OCI-LY1 (cell line): Measurements from ENCODE around the gene SLC25A13.

Experiments used
- H2AFZ ChIP-seq: fragments of 200-600 bp; sonication (generic), shearing (Covaris generic); 2 replicates; pipeline ENCODE4 v1.6.0; 2014; ENCODE audit warnings: antibody characterized with exemption, mild to moderate bottlenecking, low read length
- H3F3A ChIP-seq: fragments of 200-600 bp; sonication (generic), shearing (Covaris generic); 2 replicates; pipeline ENCODE4 v1.6.0; 2014; ENCODE audit warnings: mild to moderate bottlenecking, antibody characterized with exemption, low read length, moderate library complexity; ENCODE audit not compliant: insufficient read depth
- H3K27ac ChIP-seq: fragments of 200-600 bp; sonication (generic); 2 replicates; pipeline ENCODE4 v1.5.1; 2014; ENCODE audit warnings: low read length, mixed run types, mild to moderate bottlenecking, low read depth; ENCODE audit not compliant: poor library complexity, severe bottlenecking
- H3K27me3 ChIP-seq: fragments of 200-600 bp; sonication (generic); 2 replicates; pipeline ENCODE4 v1.6.0; 2014; ENCODE audit warnings: antibody characterized with exemption, mild to moderate bottlenecking, low read length, moderate library complexity; ENCODE audit not compliant: insufficient read depth
- H3K36me3 ChIP-seq: fragments of 200-600 bp; sonication (generic); 2 replicates; pipeline ENCODE4 v1.6.1; 2014; ENCODE audit warnings: mild to moderate bottlenecking, antibody characterized with exemption, low read length, moderate library complexity, mixed read lengths; ENCODE audit not compliant: insufficient read depth
- H3K4me1 ChIP-seq: fragments of 200-600 bp; sonication (generic); 2 replicates; pipeline ENCODE4 v1.5.1; 2014; ENCODE audit warnings: mild to moderate bottlenecking, low read length, moderate library complexity; ENCODE audit not compliant: insufficient read depth, severe bottlenecking
- H3K4me2 ChIP-seq: fragments of 200-600 bp; sonication (generic), shearing (Covaris generic); 2 replicates; pipeline ENCODE4 v1.6.1; 2014; ENCODE audit warnings: low read length
- H3K4me3 ChIP-seq: fragments of 200-600 bp; sonication (generic); 2 replicates; pipeline ENCODE4 v1.5.1; 2014; ENCODE audit warnings: low read length, low read depth, mild to moderate bottlenecking, mixed read lengths; ENCODE audit not compliant: poor library complexity, severe bottlenecking
- H3K79me2 ChIP-seq: fragments of 200-600 bp; shearing (Covaris generic); 2 replicates; pipeline ENCODE4 v1.6.1; 2016; ENCODE audit warnings: mixed run types, low read length, mixed read lengths; ENCODE audit not compliant: insufficient read depth
- H3K9ac ChIP-seq: fragments of 200-600 bp; sonication (generic), shearing (Covaris generic); 2 replicates; pipeline ENCODE4 v1.6.1; 2014; ENCODE audit warnings: mild to moderate bottlenecking, low read length, mixed read lengths
- H3K9me2 ChIP-seq: fragments of 200-600 bp; sonication (generic), shearing (Covaris generic); 2 replicates; pipeline ENCODE4 v1.6.1; 2014; ENCODE audit warnings: low read depth, mild to moderate bottlenecking, low read length, mixed read lengths
- H3K9me3 ChIP-seq: fragments of 200-600 bp; shearing (Covaris generic); 2 replicates; pipeline ENCODE4 v1.6.1; 2014; ENCODE audit warnings: low read length, mixed read lengths
- H4K20me1 ChIP-seq: fragments of 200-600 bp; sonication (generic), shearing (Covaris generic); 2 replicates; pipeline ENCODE4 v1.6.0; 2016; ENCODE audit warnings: mild to moderate bottlenecking, low read length; ENCODE audit not compliant: insufficient read depth
- EZH2 ChIP-seq: fragments of 200-600 bp; sonication (generic), shearing (Covaris generic); IDR thresholded peaks from 2 replicates; pipeline ENCODE4 v1.8.0; 2017; ENCODE audit warnings: borderline replicate concordance, mixed run types, mild to moderate bottlenecking, antibody characterized with exemption, low read length, moderate library complexity, mixed read lengths
- TF ChIP-seq, protein P1 (sequence below): fragments of 200-600 bp; sonication (generic), shearing (Covaris generic); IDR thresholded peaks from 2 replicates; pipeline ENCODE4 v1.5.1; 2017; ENCODE audit warnings: mild to moderate bottlenecking, antibody characterized with exemption, low read length, moderate library complexity, mixed read lengths

The SLC25A13 gene

DNA sequence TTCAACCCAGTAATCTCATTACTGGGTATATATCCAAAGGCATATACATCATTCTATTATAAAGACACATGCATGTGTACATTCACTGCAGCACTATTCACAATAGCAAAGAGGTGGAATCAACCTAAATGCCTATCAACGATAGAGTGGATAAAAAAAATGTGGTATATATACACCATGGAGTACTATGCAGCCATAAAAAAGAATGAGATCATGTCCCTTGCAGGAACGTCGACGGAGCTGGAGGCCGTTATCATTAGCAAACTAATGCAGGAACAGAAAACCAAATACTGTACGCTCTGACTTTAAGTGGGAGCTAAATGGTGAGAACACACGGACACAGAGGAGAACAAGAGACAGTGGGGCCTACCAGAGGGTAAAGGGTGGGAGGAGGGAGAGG, 105.5 kb downstream of the SLC25A13 start:
- no peak overlapping the region for H3K27ac ChIP-seq
- H3K9me2 ChIP-seq: no peaks in the 10 kb centered on the region
- H3K4me3 ChIP-seq: no peak overlapping the region
- H3K27me3 ChIP-seq: no peaks in the 10 kb centered on the region
- H2AFZ ChIP-seq: no peak overlapping the region
- H3K79me2 ChIP-seq: no peaks in the 10 kb centered on the region
- no peak for TF ChIP-seq EZH2
- TF ChIP-seq, protein P1, sequence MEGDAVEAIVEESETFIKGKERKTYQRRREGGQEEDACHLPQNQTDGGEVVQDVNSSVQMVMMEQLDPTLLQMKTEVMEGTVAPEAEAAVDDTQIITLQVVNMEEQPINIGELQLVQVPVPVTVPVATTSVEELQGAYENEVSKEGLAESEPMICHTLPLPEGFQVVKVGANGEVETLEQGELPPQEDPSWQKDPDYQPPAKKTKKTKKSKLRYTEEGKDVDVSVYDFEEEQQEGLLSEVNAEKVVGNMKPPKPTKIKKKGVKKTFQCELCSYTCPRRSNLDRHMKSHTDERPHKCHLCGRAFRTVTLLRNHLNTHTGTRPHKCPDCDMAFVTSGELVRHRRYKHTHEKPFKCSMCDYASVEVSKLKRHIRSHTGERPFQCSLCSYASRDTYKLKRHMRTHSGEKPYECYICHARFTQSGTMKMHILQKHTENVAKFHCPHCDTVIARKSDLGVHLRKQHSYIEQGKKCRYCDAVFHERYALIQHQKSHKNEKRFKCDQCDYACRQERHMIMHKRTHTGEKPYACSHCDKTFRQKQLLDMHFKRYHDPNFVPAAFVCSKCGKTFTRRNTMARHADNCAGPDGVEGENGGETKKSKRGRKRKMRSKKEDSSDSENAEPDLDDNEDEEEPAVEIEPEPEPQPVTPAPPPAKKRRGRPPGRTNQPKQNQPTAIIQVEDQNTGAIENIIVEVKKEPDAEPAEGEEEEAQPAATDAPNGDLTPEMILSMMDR: no peak
- no peak overlapping the region for H3K9ac ChIP-seq
- H3K4me2 ChIP-seq: no peak overlapping the region
- no peaks in the 10 kb centered on the region for H4K20me1 ChIP-seq
- H3F3A ChIP-seq: no peaks in the 10 kb centered on the region
- H3K9me3 ChIP-seq: no peaks in the 10 kb centered on the region
- H3K4me1 ChIP-seq: no peaks in the 10 kb centered on the region
- H3K36me3 ChIP-seq: no peaks in the 10 kb centered on the region

DNA sequence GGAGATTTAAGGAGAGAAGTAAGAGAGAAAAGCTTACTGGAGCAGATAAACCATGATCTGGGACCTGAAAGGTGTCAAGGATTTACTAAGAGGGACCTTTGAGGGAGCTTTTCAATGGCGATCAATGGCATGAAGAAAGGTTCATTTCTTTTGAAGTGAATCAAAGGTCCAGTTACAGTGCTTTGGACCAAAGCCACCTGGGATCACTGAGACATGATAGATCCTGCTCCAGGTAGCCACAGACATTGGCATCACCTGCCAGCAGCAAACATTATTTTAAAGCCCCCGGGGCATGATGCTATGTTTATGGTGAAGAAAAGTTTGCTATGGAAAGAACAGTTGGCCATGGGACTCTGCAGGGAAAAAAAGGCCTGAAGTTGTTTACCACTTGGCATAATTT, 109.4 kb downstream of the SLC25A13 start:
- no peak overlapping the region for H2AFZ ChIP-seq
- no peaks in the 10 kb centered on the region for H3K79me2 ChIP-seq
- H3K9me3 ChIP-seq: no peaks in the 10 kb centered on the region
- H4K20me1 ChIP-seq: no peaks in the 10 kb centered on the region
- H3K36me3 ChIP-seq: no peaks in the 10 kb centered on the region
- no peak overlapping the region for H3K27ac ChIP-seq
- no peak overlapping the region for H3K9ac ChIP-seq
- no peak overlapping the region for H3K4me2 ChIP-seq
- TF ChIP-seq, protein P1: no peak
- no peak for TF ChIP-seq EZH2
- no peaks in the 10 kb centered on the region for H3K4me1 ChIP-seq
- H3K4me3 ChIP-seq: no peak overlapping the region
- no peaks in the 10 kb centered on the region for H3K27me3 ChIP-seq
- H3F3A ChIP-seq: no peaks in the 10 kb centered on the region
- no peaks in the 10 kb centered on the region for H3K9me2 ChIP-seq

- no peaks in the 10 kb centered on the region for H3K4me1 ChIP-seq
- no peaks in the 10 kb centered on the region for H3K27me3 ChIP-seq
- no peak overlapping the region for H2AFZ ChIP-seq
- H3K36me3 ChIP-seq: no peaks in the 10 kb centered on the region
- no peaks in the 10 kb centered on the region for H3F3A ChIP-seq
- no peak overlapping the region for H3K4me3 ChIP-seq
- no peak for TF ChIP-seq EZH2
- TF ChIP-seq, protein P1: no peak
- no peak overlapping the region for H3K9ac ChIP-seq
- H3K9me3 ChIP-seq: no peaks in the 10 kb centered on the region
- H3K27ac ChIP-seq: no peak overlapping the region
- H3K9me2 ChIP-seq: no peaks in the 10 kb centered on the region
- no peaks in the 10 kb centered on the region for H3K79me2 ChIP-seq
- H3K4me2 ChIP-seq: no peak overlapping the region
- H4K20me1 ChIP-seq: no peaks in the 10 kb centered on the region
Observed at GRCh38 chr7:96211954-96212353, 109.9 kb downstream of the SLC25A13 start.
